ENCODE results near the gene LMF1. TPM values are rescaled to one million over a fixed set of nuclear protein-coding genes. Genes with fewer than 3 reads are reported as not detected.

Gene LMF1
- total RNA-seq, 1 donor from 2014 or later: 26.9 TPM

DNA sequence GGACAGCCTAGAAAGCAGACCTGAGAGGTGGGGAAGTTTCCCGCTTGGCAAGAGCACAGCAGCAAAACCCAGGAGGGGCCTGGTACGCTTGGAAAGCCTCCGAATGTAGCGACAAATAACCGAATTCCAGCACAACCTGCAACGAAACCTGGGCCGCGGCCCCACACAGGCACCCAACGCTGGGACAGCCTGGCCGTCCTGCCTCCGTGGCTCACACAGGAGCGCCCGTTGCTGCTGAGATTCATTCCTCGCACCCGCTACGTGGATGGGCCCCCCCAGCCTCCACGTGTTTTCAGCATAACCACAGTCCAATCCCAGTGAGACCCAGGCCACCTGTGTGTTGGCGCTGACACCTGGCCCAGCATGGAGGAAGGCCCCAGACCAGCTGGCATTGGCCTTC, 42.9 kb downstream of the LMF1 start:
- DNase-seq (ENCODE audit: low spot score in 2 of 2): no peak
- TF ChIP-seq, protein P1, sequence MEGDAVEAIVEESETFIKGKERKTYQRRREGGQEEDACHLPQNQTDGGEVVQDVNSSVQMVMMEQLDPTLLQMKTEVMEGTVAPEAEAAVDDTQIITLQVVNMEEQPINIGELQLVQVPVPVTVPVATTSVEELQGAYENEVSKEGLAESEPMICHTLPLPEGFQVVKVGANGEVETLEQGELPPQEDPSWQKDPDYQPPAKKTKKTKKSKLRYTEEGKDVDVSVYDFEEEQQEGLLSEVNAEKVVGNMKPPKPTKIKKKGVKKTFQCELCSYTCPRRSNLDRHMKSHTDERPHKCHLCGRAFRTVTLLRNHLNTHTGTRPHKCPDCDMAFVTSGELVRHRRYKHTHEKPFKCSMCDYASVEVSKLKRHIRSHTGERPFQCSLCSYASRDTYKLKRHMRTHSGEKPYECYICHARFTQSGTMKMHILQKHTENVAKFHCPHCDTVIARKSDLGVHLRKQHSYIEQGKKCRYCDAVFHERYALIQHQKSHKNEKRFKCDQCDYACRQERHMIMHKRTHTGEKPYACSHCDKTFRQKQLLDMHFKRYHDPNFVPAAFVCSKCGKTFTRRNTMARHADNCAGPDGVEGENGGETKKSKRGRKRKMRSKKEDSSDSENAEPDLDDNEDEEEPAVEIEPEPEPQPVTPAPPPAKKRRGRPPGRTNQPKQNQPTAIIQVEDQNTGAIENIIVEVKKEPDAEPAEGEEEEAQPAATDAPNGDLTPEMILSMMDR (IDR thresholded peaks at IDR 0.05): no peak
- peaks cover 11 to 38% of the 10 kb centered on the region in 2 donors for H3K36me3 ChIP-seq
- H3K4me1 ChIP-seq: no peaks in the 10 kb centered on the region
- no peak overlapping the region for H3K4me3 ChIP-seq
- H3K27ac ChIP-seq: no peak overlapping the region
- H3K9me3 ChIP-seq: no peaks in the 10 kb centered on the region
- intact Hi-C loops (cut with DNase I): no loop called here
- no peaks in the 10 kb centered on the region for H3K27me3 ChIP-seq

DNA sequence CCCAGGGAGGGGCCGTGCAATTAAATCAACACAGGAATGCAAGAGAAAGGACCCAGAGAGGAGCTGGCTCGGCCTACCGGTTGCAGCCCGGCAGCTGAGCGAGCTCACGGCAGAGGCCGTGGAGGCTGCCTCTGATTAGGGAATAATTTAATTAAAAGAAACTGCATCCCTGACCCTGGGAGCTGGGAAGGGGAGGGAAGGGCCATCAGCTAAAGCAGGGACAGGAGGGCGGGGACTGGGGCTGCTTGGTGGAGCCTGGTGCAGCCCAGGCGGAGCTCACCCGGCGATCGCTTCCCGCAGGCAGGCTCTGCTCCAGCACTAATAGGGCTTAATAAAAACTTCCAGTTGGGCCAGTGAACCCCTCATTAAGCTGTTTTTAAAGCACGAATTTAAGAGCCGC, 43.4 kb downstream of the LMF1 start:
- Histone ChIP-seq H3K36me3 (peaks cover 11 to 33% of the 10 kb centered on the region in 2 donors), H3K4me1 (no peaks in the 10 kb centered on the region), H3K4me3 (no peak overlapping the region), H3K9me3 (no peaks in the 10 kb centered on the region), H3K27me3 (no peaks in the 10 kb centered on the region), H3K27ac (no peak overlapping the region)
- no peak for DNase-seq (ENCODE audit: low spot score in 2 of 2)
- TF ChIP-seq, protein P1 (IDR thresholded peaks at IDR 0.05): no peak
- intact Hi-C loops (cut with DNase I): no loop called here

DNA sequence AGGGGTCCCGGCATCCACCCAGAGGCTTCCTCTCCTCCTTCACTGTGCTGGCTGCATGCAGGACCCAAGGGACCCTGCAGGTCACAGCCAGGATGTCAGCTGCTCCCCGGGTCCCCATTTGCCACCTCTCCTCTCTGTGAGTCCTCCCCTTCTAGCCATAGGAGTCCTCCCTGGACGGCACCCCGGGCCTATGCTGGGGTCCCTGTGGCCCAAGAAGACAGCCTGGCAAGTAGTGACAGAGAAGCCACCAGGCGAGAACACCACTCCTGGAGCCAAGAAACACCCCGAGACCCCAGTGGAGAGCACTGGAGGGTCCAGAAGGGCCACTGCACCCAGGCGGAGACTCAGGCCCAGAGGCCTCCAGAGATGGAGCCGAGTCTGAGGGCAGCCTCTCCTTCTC, 44.1 kb downstream of the LMF1 start:
- intact Hi-C loops (cut with DNase I): no loop called here

DNA sequence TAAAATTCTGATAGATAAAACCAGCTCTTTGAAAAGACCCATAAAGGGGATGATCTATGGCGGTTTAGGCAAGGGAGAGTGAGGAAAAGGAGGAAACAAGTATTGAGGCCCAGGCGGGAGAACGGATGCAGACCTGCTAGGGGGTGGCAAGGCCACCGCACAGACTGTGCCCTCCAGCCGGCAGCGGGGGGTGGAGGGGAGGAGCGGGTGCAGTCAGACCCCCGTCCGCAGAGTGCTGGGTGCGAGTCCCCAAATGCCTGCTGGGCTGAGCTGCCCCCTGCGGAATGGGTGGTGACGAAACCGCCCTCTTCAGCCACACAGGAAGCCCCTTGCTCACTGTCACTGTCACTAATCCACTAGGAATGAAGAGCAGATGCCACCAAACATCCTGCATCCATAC, 46.0 kb downstream of the LMF1 start:
- H3K27me3 ChIP-seq: no peaks in the 10 kb centered on the region
- intact Hi-C loops (cut with DNase I): no loop called here
- DNase-seq (ENCODE audit: low spot score in 2 of 2): no peak
- TF ChIP-seq, protein P1 (IDR thresholded peaks at IDR 0.05): no peak
- no peaks in the 10 kb centered on the region for H3K9me3 ChIP-seq
- H3K4me1 ChIP-seq: peaks cover 0 to 9% of the 10 kb centered on the region in 2 donors
- H3K27ac ChIP-seq: no peak overlapping the region
- no peak overlapping the region for H3K4me3 ChIP-seq
- H3K36me3 ChIP-seq: peaks cover 0 to 15% of the 10 kb centered on the region in 2 donors

More for the DNA sequence above, 44.1 kb downstream of the LMF1 start:
- Histone ChIP-seq H3K4me1 (no peaks in the 10 kb centered on the region), H3K36me3 (peaks cover 11 to 28% of the 10 kb centered on the region in 2 donors), H3K27me3 (no peaks in the 10 kb centered on the region), H3K27ac (no peak overlapping the region), H3K4me3 (no peak overlapping the region), H3K9me3 (no peaks in the 10 kb centered on the region)
- TF ChIP-seq, protein P1 (IDR thresholded peaks at IDR 0.05): no peak
- no peak for DNase-seq (ENCODE audit: low spot score in 2 of 2)

DNA sequence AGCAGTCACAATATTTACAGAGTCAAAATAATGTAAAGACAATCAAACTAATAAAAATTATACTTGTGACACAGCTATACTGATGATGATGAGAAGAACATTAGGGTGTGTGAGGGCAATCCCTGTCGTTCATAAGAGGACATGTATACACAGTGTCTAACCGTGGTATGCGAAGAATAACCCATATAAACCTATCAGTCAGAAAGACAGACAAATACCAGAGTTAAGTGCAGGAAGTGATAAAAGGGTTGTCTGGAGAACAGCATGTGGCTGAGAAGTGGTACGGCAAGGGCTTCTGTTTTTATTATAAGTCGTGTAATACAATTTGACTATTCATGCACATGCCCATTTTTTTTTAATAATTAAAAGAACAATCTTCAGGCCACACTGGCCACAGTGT, 46.7 kb downstream of the LMF1 start:
- intact Hi-C loops (cut with DNase I): no loop called here
- peaks cover 0 to 11% of the 10 kb centered on the region in 2 donors for H3K4me1 ChIP-seq
- TF ChIP-seq, protein P1 (IDR thresholded peaks at IDR 0.05): no peak
- H3K27me3 ChIP-seq: no peaks in the 10 kb centered on the region
- H3K9me3 ChIP-seq: no peaks in the 10 kb centered on the region
- H3K4me3 ChIP-seq: no peak overlapping the region
- peaks cover 0 to 12% of the 10 kb centered on the region in 2 donors for H3K36me3 ChIP-seq
- no peak for DNase-seq (ENCODE audit: low spot score in 2 of 2)
- H3K27ac ChIP-seq: no peak overlapping the region

DNA sequence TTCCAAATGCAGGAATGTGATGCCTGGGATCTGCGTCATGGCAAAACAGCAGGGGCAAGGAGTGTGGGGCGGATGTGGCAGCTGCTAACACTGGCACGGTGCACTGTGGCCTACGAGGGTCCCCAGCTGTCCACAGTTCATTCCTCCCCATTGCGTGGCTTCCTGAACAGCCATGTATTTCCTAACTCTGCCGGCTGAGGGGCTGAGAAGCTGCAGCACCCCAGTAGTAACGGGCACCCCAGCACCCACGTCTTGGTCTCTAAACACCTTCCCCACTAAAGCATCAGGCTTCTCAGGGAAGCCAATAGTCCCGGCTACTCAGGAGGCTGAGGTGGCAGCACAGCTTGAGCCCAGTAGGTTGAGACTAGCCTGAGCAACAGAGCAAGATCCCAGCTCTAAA, 47.6 kb downstream of the LMF1 start:
- no peak overlapping the region for H3K27ac ChIP-seq
- intact Hi-C loops (cut with DNase I): no loop called here
- H3K4me3 ChIP-seq: no peak overlapping the region
- no peaks in the 10 kb centered on the region for H3K27me3 ChIP-seq
- H3K9me3 ChIP-seq: no peaks in the 10 kb centered on the region
- DNase-seq (ENCODE audit: low spot score in 2 of 2): no peak
- peaks cover 0 to 12% of the 10 kb centered on the region in 2 donors for H3K36me3 ChIP-seq
- TF ChIP-seq, protein P1 (IDR thresholded peaks at IDR 0.05): no peak
- peaks cover 0 to 11% of the 10 kb centered on the region in 2 donors for H3K4me1 ChIP-seq

Measured in ascending aorta (tissue), 2 donors.